Stomach (tissue), 9 donors: ENCODE data around the gene MCC. TPM values are rescaled to one million over a fixed set of nuclear protein-coding genes. Genes with fewer than 3 reads are reported as not detected.
A peak's percentile ranks its signal among the peaks of the same experiment; 100 is the strongest.

ENCODE experiments used
- DNase-seq, 2 donors: peaks; one replicate each; pipeline versions ENCODE4 v3.0.0 to v3.0.0-alpha.2; 2013 to 2019
- H3K27ac ChIP-seq, 5 donors: fragments of 200-600 bp in 4 of 5; sonication (generic) in 4 of 5; one replicate each; pipeline ENCODE4 v1.5.1; 2013 to 2019; ENCODE audit warnings: mild to moderate bottlenecking in 1 of 5, moderate library complexity in 1 of 5
- H3K27me3 ChIP-seq, 3 donors: fragments of 200-600 bp; sonication (generic); one replicate each; pipeline ENCODE4 v1.5.1; 2017 to 2019; ENCODE audit warnings: mixed run types in 1 of 3
- H3K36me3 ChIP-seq, 4 donors: fragments of 200-600 bp; sonication (generic); 1 replicate in 3 of 4; 2 replicates in 1 of 4; pipeline ENCODE4 v1.5.1; 2016 to 2019
- H3K4me1 ChIP-seq, 4 donors: fragments of 200-600 bp; sonication (generic); one replicate each; pipeline ENCODE4 v1.5.1; 2016 to 2019
- H3K4me3 ChIP-seq, 4 donors: fragments of 200-600 bp; sonication (generic) in 3 of 4; one replicate each; pipeline ENCODE4 v1.5.1; 2016 to 2019; ENCODE audit warnings: mild to moderate bottlenecking in 1 of 4
- H3K9me3 ChIP-seq, 4 donors: fragments of 200-600 bp; sonication (generic); one replicate each; pipeline ENCODE4 v1.5.1; 2016 to 2019
- CTCF ChIP-seq, 7 experiments: fragments of 450-650 bp in 4 of 7; fragments of 200-600 bp in 3 of 7; sonication (generic) in 3 of 7; IDR thresholded peaks; one replicate each; pipeline ENCODE4 v1.5.1; 2016 to 2019; ENCODE audit warnings: antibody characterized with exemption in 7 of 7, control low read depth in 2 of 7, mild to moderate bottlenecking in 1 of 7
- EP300 ChIP-seq: sonication (generic); formaldehyde crosslinking; IDR thresholded peaks from one replicate; pipeline ENCODE4 v1.6.1; 2017; ENCODE audit warnings: antibody characterized with exemption
- POLR2A ChIP-seq, 4 donors: fragments of 450-650 bp; IDR thresholded peaks; one replicate each; pipeline ENCODE4 v1.6.1; 2016; ENCODE audit warnings: antibody characterized with exemption in 4 of 4, control low read depth in 2 of 4, mild to moderate bottlenecking in 1 of 4, moderate library complexity in 1 of 4
- POLR2AphosphoS5 ChIP-seq, 3 donors: sonication (generic); formaldehyde crosslinking; IDR thresholded peaks; one replicate each; pipeline ENCODE4 v1.6.1; 2016; ENCODE audit warnings: antibody characterized with exemption in 3 of 3
- WGBS, 5 donors: extraction: QIAGEN DNeasy Blood & Tissue Kit in 3 of 5; methylation state at CpG; one replicate each; pipeline versions ENCODE4 v1.1.5 to v1.1.7; 2013 to 2018; 5-methylcytosine and 5-hydroxymethylcytosine counted together
- intact Hi-C: fragments of 100-400 bp; cut with DNase I; formaldehyde crosslinking; loops from one replicate; pipeline ENCODE4 v1.15.1; 2023; ENCODE audit warnings: low total_unique reads
- polyA plus RNA-seq, 3 donors: library from polyadenylated mRNA; stranded (reverse); fragments of 200-250 nt; gene quantifications; one replicate each; pipeline ENCODE4 v1.2.3, GENCODE V29; 2013
- total RNA-seq, 5 donors: library from RNA; depleted of rRNA; stranded (reverse); fragments of >200 nt; gene quantifications; one replicate each; pipeline versions ENCODE4 v1.1.0 to v1.2.3, GENCODE V29; 2014 to 2016
- donor health status: healthy with polysubstance abuse.
- donor health status: Bipolar disorder and iron deficiency.
- donor health status: healthy.

The MCC gene
- total and polyA plus RNA-seq, 8 donors = 3.8 to 35.1 (median 8.9) TPM

GRCh38 chr5:113022661-113023060, 465.6 kb downstream of the MCC start:
- Histone ChIP-seq H3K36me3 (peaks cover 9 to 41% (median 36%) of the 10 kb centered on the region in 4 donors), H3K27me3 (no peaks in the 10 kb centered on the region), H3K4me1 (peaks cover 0 to 35% (median 10%) of the 10 kb centered on the region in 4 donors), H3K27ac (peak overlapping the region in 4 of 5 donors; percentile 5 to 63 (median 50)), H3K9me3 (no peaks in the 10 kb centered on the region), H3K4me3 (no peak overlapping the region)
- 22 to 46% (median 30%) methylated on average over 2 of the region's 2 CpGs for WGBS, 5 donors
- intact Hi-C loops = no loop called here
- peak in 1 of 2 donors; percentile 62 for DNase-seq
- no peak for TF ChIP-seq CTCF (IDR thresholded peaks at IDR 0.05)
- no peak for TF ChIP-seq POLR2A (IDR thresholded peaks at IDR 0.05)
- no peak for TF ChIP-seq POLR2AphosphoS5 (IDR thresholded peaks at IDR 0.05)
- TF ChIP-seq EP300 = no peak

- no peak overlapping the region for H3K27ac ChIP-seq
- no peaks in the 10 kb centered on the region for H3K27me3 ChIP-seq
- H3K36me3 ChIP-seq = peaks cover 0 to 33% (median 24%) of the 10 kb centered on the region in 4 donors
- H3K4me3 ChIP-seq = no peak overlapping the region
- no peaks in the 10 kb centered on the region for H3K9me3 ChIP-seq
- 80 to 91% (median 82%) methylated on average over 11 of the region's 11 CpGs for WGBS, 5 donors
- intact Hi-C loops = no loop called here
- no peak for DNase-seq
- TF ChIP-seq EP300 (no peak), POLR2AphosphoS5 (IDR thresholded peaks at IDR 0.05) (no peak), POLR2A (IDR thresholded peaks at IDR 0.05) (no peak), CTCF (IDR thresholded peaks at IDR 0.05) (no peak)
- peaks cover 0 to 35% (median 10%) of the 10 kb centered on the region in 4 donors for H3K4me1 ChIP-seq
Measured at GRCh38 chr5:113020461-113021273, 467.6 kb downstream of the MCC start.

- H3K27me3 ChIP-seq = no peaks in the 10 kb centered on the region
- WGBS, 5 donors = 88 to 96% (median 91%) methylated on average over 2 of the region's 2 CpGs
- no peak overlapping the region for H3K4me3 ChIP-seq
Measured at GRCh38 chr5:113017881-113018635, 470.2 kb downstream of the MCC start.

More at GRCh38 chr5:113017881-113018635, 470.2 kb downstream of the MCC start:
- no peak for TF ChIP-seq CTCF (IDR thresholded peaks at IDR 0.05)
- TF ChIP-seq POLR2AphosphoS5 (IDR thresholded peaks at IDR 0.05) = no peak
- no peak for TF ChIP-seq EP300
- no peak for TF ChIP-seq POLR2A (IDR thresholded peaks at IDR 0.05)
- H3K9me3 ChIP-seq = no peaks in the 10 kb centered on the region
- peaks cover 0 to 23% (median 5%) of the 10 kb centered on the region in 4 donors for H3K4me1 ChIP-seq
- peaks cover 7 to 55% (median 48%) of the 10 kb centered on the region in 4 donors for H3K36me3 ChIP-seq
- H3K27ac ChIP-seq = no peak overlapping the region
- intact Hi-C loops = no loop called here
- no peak for DNase-seq
